GM20431 (cell line): Measurements from ENCODE around the gene BOD1L1.
"Not testable (repeated sequence)": the region's sequence is repeated elsewhere in the genome, so short reads cannot be mapped to it uniquely, and the experiment has no call there.

Experiments
- in situ Hi-C: fragments of 300-500 bp; cut with MseI, MboI; formaldehyde crosslinking; loops from one replicate; pipeline ENCODE4 v1.15.0; 2020; ENCODE audit warnings: low sequenced_read_pairs; ENCODE audit not compliant: unreplicated experiment

BOD1L1 gene

GRCh38 chr4:13561673-13562072, 65.9 kb downstream of the BOD1L1 start:
- in situ Hi-C loops = no loop called here

DNA sequence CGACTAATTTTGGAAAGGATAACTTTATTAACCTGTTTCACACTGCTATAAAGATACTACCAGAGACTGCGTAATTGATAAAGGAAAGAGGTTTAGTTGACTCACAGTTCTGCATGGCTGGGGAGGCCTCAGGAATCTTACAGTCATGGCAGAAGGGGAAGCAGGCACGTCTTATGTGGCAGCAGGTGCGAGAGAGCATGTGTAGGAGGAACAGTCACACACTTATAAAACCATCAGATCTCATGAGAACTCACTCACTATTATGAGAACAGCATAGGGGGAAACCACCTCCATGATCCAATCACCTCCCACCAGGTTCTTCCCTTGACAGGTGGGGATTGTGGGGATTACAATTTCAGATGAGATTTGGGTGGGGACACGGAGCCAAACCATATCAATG, 67.4 kb downstream of the BOD1L1 start:
- in situ Hi-C loops = not testable (repeated sequence)

- in situ Hi-C loops = no loop called here
Observed at GRCh38 chr4:13559413-13559812, 68.1 kb downstream of the BOD1L1 start.

GRCh38 chr4:13558881-13559280, 68.6 kb downstream of the BOD1L1 start:
- in situ Hi-C loops = no loop called here

DNA sequence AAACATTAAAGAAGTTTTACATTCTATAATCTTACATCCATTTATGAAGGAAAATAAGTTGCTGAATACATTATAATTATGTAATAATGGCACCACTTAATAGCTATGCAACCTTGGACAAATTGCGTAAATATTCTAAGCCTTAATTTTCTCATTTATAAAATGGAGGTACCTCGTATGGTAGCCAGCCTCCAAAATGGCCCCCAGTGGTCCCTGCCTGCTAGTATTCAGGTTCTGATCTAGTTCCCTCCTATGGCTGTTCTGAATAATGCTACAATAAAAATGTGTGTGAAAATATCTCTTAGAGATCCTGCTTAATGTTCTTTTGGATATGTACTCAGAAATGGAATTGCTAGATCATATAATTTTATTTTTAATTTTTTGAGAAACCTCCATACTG, 72.2 kb downstream of the BOD1L1 start:
- in situ Hi-C loops = no loop called here

- in situ Hi-C loops = no loop called here
Observed at GRCh38 chr4:13553081-13553480, 74.4 kb downstream of the BOD1L1 start.

GRCh38 chr4:13548984-13549546, 78.5 kb downstream of the BOD1L1 start:
- in situ Hi-C loops = loop anchor here (5.0 to 25.0 kb wide), 2 partner anchors 712 to 822 kb away; no protein-coding TSS in a partner anchor

DNA sequence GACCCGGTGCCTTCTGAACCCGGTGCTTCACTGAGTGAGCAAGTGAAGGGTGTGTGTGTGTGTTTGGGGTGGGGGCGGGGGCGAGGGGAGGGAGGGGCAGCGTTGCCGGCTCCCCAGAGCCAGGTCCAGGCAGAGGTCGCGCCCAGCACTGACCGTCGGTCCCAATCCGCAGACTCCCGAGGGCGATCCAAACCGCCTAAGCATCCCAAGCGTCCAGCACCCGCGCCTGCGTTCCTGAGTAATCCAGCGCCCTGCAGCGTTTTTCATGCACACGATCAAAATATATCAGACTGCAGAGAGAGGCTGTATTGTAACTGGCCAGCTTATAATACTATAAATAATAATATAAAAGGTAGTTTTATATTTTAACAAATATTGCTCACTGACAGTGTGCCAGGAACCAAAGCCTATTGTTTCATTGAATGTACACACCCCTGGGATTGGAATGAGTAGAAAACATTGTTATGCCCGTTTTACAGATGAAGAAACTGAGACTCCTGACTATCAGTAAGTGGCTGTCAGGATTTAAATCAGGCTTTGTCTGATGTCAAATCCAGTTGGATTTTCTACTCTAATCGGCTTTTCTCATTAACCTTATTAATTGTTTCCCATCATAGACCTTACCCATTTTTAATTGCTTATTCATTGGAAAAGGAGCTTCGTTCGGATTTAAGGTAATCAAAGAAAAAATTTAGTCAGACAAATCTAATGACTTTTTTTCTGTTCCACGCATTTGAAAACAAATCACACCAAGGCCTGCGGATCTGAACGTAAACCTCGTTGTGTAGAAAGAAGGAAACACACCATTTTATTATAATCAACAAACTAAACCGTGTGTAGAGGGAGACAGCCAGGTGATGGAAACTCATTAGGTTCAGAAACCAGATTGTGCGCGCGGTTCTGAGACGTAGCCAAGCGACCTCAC, 79.2 kb downstream of the BOD1L1 start:
- in situ Hi-C loops = loop anchor here (5.0 to 25.0 kb wide), 2 partner anchors 711 to 821 kb away; no protein-coding TSS in a partner anchor

DNA sequence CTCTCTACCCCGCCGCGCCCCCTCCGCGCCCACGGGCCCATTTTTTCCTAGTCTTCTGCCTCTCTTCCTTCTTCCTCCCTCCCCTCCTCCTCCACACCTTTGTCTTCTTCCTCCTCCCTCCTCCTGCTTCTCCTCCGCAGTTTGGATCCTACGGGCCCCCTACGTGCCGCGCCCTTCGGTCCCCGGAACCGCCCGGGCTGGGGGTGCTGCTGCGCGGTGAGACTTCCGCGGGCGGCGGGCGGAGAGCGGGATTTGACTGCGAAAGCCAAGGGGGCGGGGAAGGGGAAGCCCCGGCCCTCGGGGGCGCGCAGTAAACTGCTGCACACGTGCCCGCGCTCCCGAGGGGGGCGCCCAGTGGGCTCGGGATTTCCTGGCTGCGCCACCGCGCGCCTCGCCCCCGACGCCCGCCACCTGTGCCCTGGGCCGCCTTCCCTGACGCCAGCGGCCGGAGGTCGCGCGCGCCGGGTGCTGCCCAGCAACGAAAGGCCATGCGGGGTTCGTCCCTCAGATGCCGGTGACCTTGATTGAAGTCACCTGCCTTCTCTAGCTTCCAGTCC, 80.0 kb downstream of the BOD1L1 start:
- in situ Hi-C loops = loop anchor here (5.0 to 25.0 kb wide), 2 partner anchors 710 to 820 kb away; no protein-coding TSS in a partner anchor

DNA sequence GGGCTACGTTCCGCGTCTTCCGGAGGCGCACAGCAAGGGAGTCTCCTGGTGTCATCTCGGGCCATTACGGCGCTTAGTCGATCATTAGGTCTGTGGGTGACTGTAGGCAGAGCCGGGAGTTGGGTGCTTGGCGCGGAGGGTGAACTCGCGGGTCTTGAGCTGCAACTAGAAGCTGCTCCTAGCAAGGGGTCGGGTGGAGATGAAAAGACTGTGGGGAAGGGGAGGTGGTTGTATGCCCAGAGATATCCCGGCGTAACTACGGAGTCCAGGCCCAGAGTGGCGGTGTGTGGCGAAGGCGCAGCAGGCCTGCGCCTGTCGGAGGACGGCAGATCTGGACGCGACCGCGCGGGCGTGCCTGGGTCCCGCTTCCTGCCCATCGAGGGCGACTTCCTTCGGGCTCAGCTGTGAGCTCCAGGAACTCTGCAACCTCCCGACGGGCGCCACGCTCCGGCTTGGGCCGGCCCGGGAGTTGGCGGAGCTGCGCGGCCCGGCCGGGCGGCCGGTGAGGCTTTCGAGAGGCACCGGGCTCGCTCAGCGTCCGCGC, 80.5 kb downstream of the BOD1L1 start:
- in situ Hi-C loops = loop anchor here (5.0 to 25.0 kb wide), 2 partner anchors 710 to 820 kb away; no protein-coding TSS in a partner anchor

DNA sequence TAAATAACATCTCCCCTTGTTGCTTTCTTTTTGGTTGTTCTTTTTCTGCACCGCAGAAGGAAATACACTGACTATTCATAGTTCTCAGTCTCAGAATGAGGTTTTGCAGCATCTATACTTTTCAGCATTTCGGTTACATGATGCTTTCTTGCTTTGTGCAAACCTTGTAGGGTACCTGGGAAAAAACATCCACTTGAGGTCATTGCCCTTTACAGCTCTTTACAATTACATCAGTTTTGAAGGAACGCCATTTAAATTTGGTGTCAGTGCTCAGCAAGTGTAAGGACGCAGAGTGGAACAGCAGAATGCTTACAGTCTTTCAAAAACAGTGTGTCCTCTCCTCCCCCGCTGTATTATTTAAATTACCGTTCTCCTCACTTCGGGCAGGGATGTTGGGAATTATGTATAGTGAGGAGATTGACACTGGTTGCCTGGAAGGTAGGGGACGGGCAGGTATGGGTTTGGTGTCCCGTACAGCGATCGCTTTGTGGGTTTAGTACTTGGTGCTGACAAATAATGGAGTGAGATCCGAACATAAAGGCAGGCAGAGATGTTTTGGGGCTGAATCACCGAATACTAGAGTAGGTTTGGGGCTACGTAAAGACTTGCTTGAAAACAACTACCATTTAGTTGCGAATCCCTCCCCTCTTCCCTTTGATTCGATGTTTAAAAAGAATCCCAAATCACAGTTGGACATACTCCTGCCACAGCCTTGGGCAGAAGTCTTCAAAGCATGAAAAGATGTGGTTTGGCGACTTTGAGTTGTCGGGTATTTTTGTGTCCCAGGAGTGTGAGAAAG, 81.2 kb downstream of the BOD1L1 start:
- in situ Hi-C loops = loop anchor here (5.0 to 25.0 kb wide), 2 partner anchors 709 to 819 kb away; no protein-coding TSS in a partner anchor

DNA sequence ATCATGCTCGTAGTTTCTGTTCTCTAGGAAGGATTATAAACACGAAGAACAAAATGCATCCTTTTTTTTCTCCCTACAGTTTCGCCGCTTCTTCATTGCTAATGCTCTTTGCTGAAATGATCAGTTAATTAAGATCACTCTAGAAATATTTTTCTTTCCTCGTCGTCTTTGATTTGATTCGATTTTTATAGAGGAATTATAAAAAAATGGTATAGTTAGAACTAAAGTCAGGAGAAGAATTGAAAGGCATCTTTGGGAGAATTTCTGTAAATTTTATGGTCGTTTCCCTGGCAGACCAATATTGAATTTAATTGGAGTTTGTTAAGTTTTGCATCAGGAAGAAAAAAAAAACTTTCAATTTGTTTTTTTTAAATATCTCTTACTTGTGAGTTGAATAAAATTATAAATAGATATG, 82.1 kb downstream of the BOD1L1 start:
- in situ Hi-C loops = loop anchor here (5.0 to 25.0 kb wide), 2 partner anchors 708 to 818 kb away; no protein-coding TSS in a partner anchor

- in situ Hi-C loops = loop anchor here (5.0 to 25.0 kb wide), 2 partner anchors 707 to 817 kb away; no protein-coding TSS in a partner anchor
Observed at GRCh38 chr4:13544606-13545393, 82.7 kb downstream of the BOD1L1 start.

- in situ Hi-C loops = loop anchor here (25.0 kb wide), 1 partner anchor 707 kb away; no protein-coding TSS in a partner anchor
Observed at GRCh38 chr4:13543839-13544605, 83.5 kb downstream of the BOD1L1 start, which contains the start of gene NKX3-2. TSS of gene NKX3-2 (minus strand) at chr4:13544508. CDS start at chr4:13544414, 94 bp downstream.

- in situ Hi-C loops = loop anchor here (25.0 kb wide), 1 partner anchor 706 kb away; no protein-coding TSS in a partner anchor
Observed at GRCh38 chr4:13543032-13543838, 84.3 kb downstream of the BOD1L1 start.

GRCh38 chr4:13542577-13543031, 84.9 kb downstream of the BOD1L1 start:
- in situ Hi-C loops = loop anchor here (25.0 kb wide), 1 partner anchor 705 kb away; no protein-coding TSS in a partner anchor
